ENCODE data around the gene SLC25A14.
A peak's percentile ranks its signal among the peaks of the same experiment; 100 is the strongest.

Gene SLC25A14

GRCh38 chrX:130401415-130402207, 61.9 kb downstream of the SLC25A14 start, which contains the start of gene RBMX2:
Gene RBMX2, plus strand, starts transcription at chrX:130401987. Its CDS starts 46 bp downstream, at chrX:130402033.
- DNase-seq (ENCODE audit: low read depth in 1 of 2, low spot score in 1 of 2), result peak; percentile 65 to 72
- in situ Hi-C loops (cut with HindIII; ENCODE audit: low pct_unique_long_range_greater_than_20kb, low sequenced_read_pairs), result no loop called here
- TF ChIP-seq JUND (IDR thresholded peaks at IDR 0.05; ENCODE audit: low read depth), result no peak

GRCh38 chrX:130402208-130402684, 62.5 kb downstream of the SLC25A14 start:
- in situ Hi-C loops (cut with HindIII; ENCODE audit: low pct_unique_long_range_greater_than_20kb, low sequenced_read_pairs), result no loop called here
- TF ChIP-seq JUND (IDR thresholded peaks at IDR 0.05; ENCODE audit: low read depth), result no peak
- no peak for DNase-seq (ENCODE audit: low read depth in 1 of 2, low spot score in 1 of 2)

- no peak for TF ChIP-seq JUND (IDR thresholded peaks at IDR 0.05; ENCODE audit: low read depth)
- DNase-seq (ENCODE audit: low read depth in 1 of 2, low spot score in 1 of 2), result no peak
- in situ Hi-C loops (cut with HindIII; ENCODE audit: low pct_unique_long_range_greater_than_20kb, low sequenced_read_pairs), result no loop called here
These were observed 73.7 kb downstream of the SLC25A14 start for GRCh38 chrX:130413415-130413814.

GRCh38 chrX:130414800-130415199, 75.1 kb downstream of the SLC25A14 start:
- no peak for TF ChIP-seq JUND (IDR thresholded peaks at IDR 0.05; ENCODE audit: low read depth)
- in situ Hi-C loops (cut with HindIII; ENCODE audit: low pct_unique_long_range_greater_than_20kb, low sequenced_read_pairs), result no loop called here
- no peak for DNase-seq (ENCODE audit: low read depth in 1 of 2, low spot score in 1 of 2)

GRCh38 chrX:130415201-130415600, 75.5 kb downstream of the SLC25A14 start:
- no peak for TF ChIP-seq JUND (IDR thresholded peaks at IDR 0.05; ENCODE audit: low read depth)
- no peak for DNase-seq (ENCODE audit: low read depth in 1 of 2, low spot score in 1 of 2)
- in situ Hi-C loops (cut with HindIII; ENCODE audit: low pct_unique_long_range_greater_than_20kb, low sequenced_read_pairs), result no loop called here

GRCh38 chrX:130416785-130417184, 77.1 kb downstream of the SLC25A14 start:
- DNase-seq (ENCODE audit: low read depth in 1 of 2, low spot score in 1 of 2), result no peak
- in situ Hi-C loops (cut with HindIII; ENCODE audit: low pct_unique_long_range_greater_than_20kb, low sequenced_read_pairs), result no loop called here
- no peak for TF ChIP-seq JUND (IDR thresholded peaks at IDR 0.05; ENCODE audit: low read depth)

GRCh38 chrX:130418066-130418465, 78.3 kb downstream of the SLC25A14 start:
- TF ChIP-seq JUND (IDR thresholded peaks at IDR 0.05; ENCODE audit: low read depth), result no peak
- in situ Hi-C loops (cut with HindIII; ENCODE audit: low pct_unique_long_range_greater_than_20kb, low sequenced_read_pairs), result no loop called here

GRCh38 chrX:130418740-130419139, 79.0 kb downstream of the SLC25A14 start:
- in situ Hi-C loops (cut with HindIII; ENCODE audit: low pct_unique_long_range_greater_than_20kb, low sequenced_read_pairs), result no loop called here
- DNase-seq (ENCODE audit: low read depth in 1 of 2, low spot score in 1 of 2), result no peak
- TF ChIP-seq JUND (IDR thresholded peaks at IDR 0.05; ENCODE audit: low read depth), result no peak

More at GRCh38 chrX:130418066-130418465, 78.3 kb downstream of the SLC25A14 start:
- DNase-seq (ENCODE audit: low read depth in 1 of 2, low spot score in 1 of 2), result no peak

- in situ Hi-C loops (cut with HindIII; ENCODE audit: low pct_unique_long_range_greater_than_20kb, low sequenced_read_pairs), result no loop called here
- DNase-seq (ENCODE audit: low read depth in 1 of 2, low spot score in 1 of 2), result no peak
- no peak for TF ChIP-seq JUND (IDR thresholded peaks at IDR 0.05; ENCODE audit: low read depth)
These were observed 79.5 kb downstream of the SLC25A14 start for GRCh38 chrX:130419263-130419662.

Data from T47D (cell line).